ENCODE results near the gene APEX1. TPM values are rescaled to one million over a fixed set of nuclear protein-coding genes. Genes with fewer than 3 reads are reported as not detected.
A peak's percentile ranks its signal among the peaks of the same experiment; 100 is the strongest.
"Not testable (repeated sequence)": the region's sequence is repeated elsewhere in the genome, so short reads cannot be mapped to it uniquely, and the experiment has no call there.

APEX1 gene
- total RNA-seq, 1 donor from 2014 or later: 101 TPM

DNA sequence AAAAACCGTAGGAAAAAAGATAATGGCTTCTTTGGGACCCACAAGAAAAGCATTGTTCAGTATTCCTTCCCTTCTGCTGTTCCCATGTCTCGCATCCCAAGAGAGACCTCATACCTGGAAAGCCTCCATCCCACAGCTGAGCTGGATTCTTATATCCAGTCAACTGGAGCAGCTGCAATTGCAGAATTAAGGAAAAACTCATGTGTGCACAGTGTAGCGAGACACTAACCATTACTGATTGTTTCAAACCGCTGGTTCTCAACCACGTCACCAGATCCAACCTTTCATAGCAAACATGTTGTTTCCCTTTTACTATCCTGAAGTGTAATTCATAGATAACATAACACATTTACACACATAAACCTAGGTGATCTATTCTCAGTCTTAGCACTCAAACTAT lies 44.9 kb downstream of the APEX1 start:
- no peaks in the 10 kb centered on the region for H3K4me1 ChIP-seq
- H3K27ac ChIP-seq: no peak overlapping the region
- no peak for DNase-seq
- no peaks in the 10 kb centered on the region for H3K27me3 ChIP-seq
- H3K9me3 ChIP-seq: no peaks in the 10 kb centered on the region
- no peak for ATAC-seq
- H3K4me3 ChIP-seq: no peak overlapping the region
- intact Hi-C loops (cut with DNase I): no loop called here
- H3K36me3 ChIP-seq: no peaks in the 10 kb centered on the region
- TF ChIP-seq, protein P1, sequence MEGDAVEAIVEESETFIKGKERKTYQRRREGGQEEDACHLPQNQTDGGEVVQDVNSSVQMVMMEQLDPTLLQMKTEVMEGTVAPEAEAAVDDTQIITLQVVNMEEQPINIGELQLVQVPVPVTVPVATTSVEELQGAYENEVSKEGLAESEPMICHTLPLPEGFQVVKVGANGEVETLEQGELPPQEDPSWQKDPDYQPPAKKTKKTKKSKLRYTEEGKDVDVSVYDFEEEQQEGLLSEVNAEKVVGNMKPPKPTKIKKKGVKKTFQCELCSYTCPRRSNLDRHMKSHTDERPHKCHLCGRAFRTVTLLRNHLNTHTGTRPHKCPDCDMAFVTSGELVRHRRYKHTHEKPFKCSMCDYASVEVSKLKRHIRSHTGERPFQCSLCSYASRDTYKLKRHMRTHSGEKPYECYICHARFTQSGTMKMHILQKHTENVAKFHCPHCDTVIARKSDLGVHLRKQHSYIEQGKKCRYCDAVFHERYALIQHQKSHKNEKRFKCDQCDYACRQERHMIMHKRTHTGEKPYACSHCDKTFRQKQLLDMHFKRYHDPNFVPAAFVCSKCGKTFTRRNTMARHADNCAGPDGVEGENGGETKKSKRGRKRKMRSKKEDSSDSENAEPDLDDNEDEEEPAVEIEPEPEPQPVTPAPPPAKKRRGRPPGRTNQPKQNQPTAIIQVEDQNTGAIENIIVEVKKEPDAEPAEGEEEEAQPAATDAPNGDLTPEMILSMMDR (IDR thresholded peaks at IDR 0.05): no peak

DNA sequence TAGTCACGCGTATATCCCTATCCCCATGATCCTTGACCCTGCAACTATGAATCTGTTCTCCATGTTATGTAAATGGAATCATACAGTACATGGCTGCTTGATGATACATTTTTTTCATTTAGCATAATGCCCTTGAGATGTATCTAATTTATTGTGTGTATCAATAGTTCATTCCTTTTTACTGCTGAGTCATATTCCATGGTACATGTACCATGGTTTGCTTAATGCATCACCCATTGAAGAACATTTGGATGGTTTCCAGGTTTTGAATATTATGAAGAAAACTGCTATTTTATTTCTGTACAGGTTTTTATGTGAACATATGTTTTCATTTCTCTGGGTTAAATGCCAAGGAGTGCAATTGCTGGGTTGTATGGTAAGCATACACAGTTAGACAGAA lies 46.3 kb downstream of the APEX1 start:
- Histone ChIP-seq H3K4me3 (no peak overlapping the region), H3K27me3 (no peaks in the 10 kb centered on the region), H3K9me3 (no peaks in the 10 kb centered on the region), H3K27ac (no peak overlapping the region), H3K4me1 (no peaks in the 10 kb centered on the region), H3K36me3 (no peaks in the 10 kb centered on the region)
- DNase-seq: no peak
- TF ChIP-seq, protein P1 (IDR thresholded peaks at IDR 0.05): no peak
- ATAC-seq: no peak
- intact Hi-C loops (cut with DNase I): no loop called here

DNA sequence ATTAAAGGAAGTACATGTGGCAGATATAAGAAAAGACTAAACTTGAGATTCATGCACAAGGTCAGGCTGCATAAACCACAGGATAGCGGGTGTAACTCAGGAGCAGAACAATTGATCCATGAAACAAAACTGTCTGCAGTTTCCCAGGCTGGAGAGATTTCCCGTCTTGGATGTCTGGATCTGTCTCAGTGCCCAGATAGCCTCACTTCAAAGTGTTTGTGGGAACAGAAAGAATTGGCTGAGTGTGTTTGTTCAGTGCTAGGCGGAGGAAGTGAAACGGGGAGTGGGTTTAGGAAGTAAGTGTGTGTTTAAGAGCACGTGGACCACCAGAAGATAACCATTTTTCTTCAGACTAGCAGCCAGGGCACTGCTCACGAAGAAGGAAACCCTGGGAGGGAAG lies 48.9 kb downstream of the APEX1 start:
- no peak for DNase-seq
- no peak overlapping the region for H3K27ac ChIP-seq
- peak; percentile 24 for ATAC-seq
- no peaks in the 10 kb centered on the region for H3K27me3 ChIP-seq
- H3K4me1 ChIP-seq: no peaks in the 10 kb centered on the region
- TF ChIP-seq, protein P1 (IDR thresholded peaks at IDR 0.05): no peak
- intact Hi-C loops (cut with DNase I): no loop called here
- no peaks in the 10 kb centered on the region for H3K9me3 ChIP-seq
- H3K36me3 ChIP-seq: no peaks in the 10 kb centered on the region
- no peak overlapping the region for H3K4me3 ChIP-seq

DNA sequence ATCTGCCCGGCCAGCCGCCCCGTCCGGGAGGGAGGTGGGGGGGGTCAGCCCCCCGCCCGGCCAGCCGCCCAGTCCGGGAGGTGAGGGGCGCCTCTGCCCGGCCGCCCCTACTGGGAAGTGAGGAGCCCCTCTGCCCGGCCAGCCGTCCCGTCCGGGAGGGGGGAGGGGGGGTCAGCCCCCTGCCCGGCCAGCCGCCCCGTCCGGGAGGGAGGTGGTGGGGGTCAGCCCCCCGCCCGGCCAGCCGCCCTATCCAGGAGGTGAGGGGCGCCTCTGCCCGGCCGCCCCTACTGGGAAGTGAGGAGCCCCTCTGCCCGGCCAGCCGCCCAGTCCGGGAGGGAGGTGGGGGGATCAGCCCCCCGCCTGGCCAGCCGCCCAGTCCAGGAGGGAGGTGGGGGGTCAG lies 51.2 kb downstream of the APEX1 start:
- DNase-seq; H3K27ac ChIP-seq; H3K27me3 ChIP-seq; H3K36me3 ChIP-seq; H3K9me3 ChIP-seq; H3K4me1 ChIP-seq; H3K4me3 ChIP-seq; intact Hi-C loops (cut with DNase I); ATAC-seq: not testable (repeated sequence)

DNA sequence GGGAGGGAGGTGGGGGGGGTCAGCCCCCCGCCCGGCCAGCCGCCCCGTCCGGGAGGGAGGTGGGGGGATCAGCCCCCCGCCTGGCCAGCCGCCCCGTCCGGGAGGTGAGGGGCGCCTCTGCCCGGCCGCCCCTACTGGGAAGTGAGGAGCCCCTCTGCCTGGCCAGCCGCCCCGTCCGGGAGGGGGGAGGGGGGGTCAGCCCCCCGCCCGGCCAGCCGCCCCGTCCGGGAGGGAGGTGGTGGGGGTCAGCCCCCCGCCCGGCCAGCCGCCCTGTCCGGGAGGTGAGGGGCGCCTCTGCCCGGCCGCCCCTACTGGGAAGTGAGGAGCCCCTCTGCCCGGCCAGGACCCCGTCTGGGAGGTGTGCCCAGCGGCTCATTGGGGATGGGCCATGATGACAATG lies 51.7 kb downstream of the APEX1 start:
- H3K4me3 ChIP-seq; ATAC-seq; H3K36me3 ChIP-seq; DNase-seq; intact Hi-C loops (cut with DNase I); H3K27ac ChIP-seq; H3K4me1 ChIP-seq; H3K9me3 ChIP-seq; H3K27me3 ChIP-seq: not testable (repeated sequence)

Other genes starting within 250 kb of the APEX1 start
- gene OR11H6, start 231.5 kb upstream of the APEX1 start, total RNA-seq: not detected
- gene OR11H7, start 226.2 kb upstream of the APEX1 start, total RNA-seq: not detected
- not detected for gene OR11H4, start 215.9 kb upstream of the APEX1 start, total RNA-seq
- gene TTC5, start 149.3 kb upstream of the APEX1 start, total RNA-seq: 15.6 TPM
- gene CCNB1IP1, start 121.9 kb upstream of the APEX1 start, total RNA-seq: 37.9 TPM
- gene PARP2, start 111.6 kb upstream of the APEX1 start, total RNA-seq: 15.6 TPM
- gene TEP1, start 41.7 kb upstream of the APEX1 start, total RNA-seq: 48.9 TPM
- gene KLHL33, start 19.1 kb upstream of the APEX1 start, total RNA-seq: 0.29 TPM
- gene OSGEP, start 414 bp upstream of the APEX1 start, total RNA-seq: 33.8 TPM
- 40.2 TPM for gene PIP4P1, start 6.2 kb downstream of the APEX1 start, total RNA-seq
- gene PNP, start 14.2 kb downstream of the APEX1 start, total RNA-seq: 32.8 TPM
- 0.58 TPM for gene RNASE10, start 50.3 kb downstream of the APEX1 start, total RNA-seq
- gene RNASE9, start 105.8 kb downstream of the APEX1 start, total RNA-seq: not detected
- gene RNASE11, start 132.8 kb downstream of the APEX1 start, total RNA-seq: not detected
- not detected for gene RNASE12, start 136.2 kb downstream of the APEX1 start, total RNA-seq
- gene OR6S1, start 186.5 kb downstream of the APEX1 start, total RNA-seq: not detected
- 42.5 TPM for gene RNASE4, start 229.3 kb downstream of the APEX1 start, total RNA-seq
- 28.1 TPM for gene ANG, start 233.5 kb downstream of the APEX1 start, total RNA-seq